ENCODE measurements around the gene CDKAL1.

CDKAL1 gene

DNA sequence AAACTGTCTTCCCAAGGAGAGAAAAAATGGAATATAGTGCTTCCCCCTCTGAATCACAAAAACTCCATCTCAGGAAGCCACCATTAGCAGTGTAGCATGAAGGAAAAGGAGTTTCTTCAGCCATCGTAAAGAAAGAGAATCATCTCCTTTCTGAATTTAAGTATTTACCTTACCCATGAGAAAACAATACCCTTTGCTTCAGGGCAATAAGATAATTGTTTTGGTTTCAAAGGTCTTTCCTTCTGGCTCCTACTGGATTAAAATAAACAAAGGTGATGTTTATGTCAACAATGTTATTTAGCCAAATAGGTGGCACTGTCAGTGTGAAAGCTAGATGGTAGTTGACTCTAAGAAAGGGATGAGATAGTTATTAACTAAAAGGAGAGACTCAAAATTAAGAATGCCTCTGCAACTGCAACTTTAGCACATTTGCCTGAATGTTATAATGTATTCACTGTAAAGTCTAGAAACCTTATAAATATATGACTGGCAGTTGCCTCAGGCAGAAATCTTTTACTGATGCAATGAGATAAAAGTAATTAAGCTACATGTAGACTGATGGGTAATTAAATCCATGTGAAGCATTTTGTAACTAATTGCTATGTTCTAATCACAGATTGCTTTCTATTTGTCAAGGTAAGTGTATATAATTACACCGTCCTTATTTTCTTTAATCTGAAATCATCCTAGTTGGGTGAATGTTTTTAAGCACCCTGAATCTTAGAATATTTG, 399.0 kb downstream of the CDKAL1 start:
- DNase-seq: no peak

DNA sequence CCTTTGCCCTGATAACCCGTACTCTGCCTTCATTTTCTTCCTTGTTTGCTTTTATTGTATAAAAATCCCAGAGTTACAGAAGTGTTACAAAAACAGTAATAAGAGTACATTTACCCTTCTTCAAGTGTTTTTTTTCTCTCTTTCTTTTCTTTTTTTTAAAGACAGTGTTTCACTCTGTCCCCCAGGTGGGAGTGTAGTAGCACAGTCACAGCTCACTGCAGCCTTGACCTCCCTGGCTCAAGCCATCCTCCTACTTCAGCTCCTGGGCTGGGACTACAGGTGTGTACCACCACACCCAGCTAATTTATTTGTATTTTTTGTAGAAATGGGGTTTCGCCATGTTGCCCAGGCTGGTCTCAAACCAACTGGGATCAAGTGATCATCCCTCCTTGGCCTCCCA, 402.7 kb downstream of the CDKAL1 start:
- no peak for DNase-seq

DNA sequence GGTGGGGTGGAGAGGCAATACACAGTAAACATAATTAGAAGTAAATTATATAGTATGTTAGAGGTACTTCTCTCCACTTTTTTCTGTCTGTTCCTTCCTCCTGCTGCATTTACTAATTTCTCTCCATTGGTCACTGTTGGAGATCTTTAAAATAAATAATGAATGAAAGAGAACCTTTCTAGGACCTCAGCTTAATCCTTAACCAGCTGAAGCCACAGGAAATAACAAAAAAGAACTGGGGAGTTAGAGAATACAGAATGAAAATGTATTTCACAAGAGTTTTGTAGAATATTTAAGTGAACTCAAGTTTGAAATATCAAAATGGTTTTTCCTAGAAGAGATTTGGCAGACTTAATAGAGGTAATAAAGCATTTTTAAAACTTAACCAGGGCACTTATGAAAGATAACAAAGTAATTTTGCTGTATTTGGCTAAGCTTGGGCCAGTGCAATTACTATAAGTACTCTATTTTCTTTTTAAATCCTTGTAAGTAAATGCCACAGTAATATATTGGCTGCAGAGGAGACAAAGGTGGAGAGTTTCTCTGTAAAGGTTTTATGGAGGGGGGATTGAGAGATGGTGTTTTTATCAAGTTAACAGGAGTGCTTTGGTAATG, 405.0 kb downstream of the CDKAL1 start:
- DNase-seq: no peak

DNA sequence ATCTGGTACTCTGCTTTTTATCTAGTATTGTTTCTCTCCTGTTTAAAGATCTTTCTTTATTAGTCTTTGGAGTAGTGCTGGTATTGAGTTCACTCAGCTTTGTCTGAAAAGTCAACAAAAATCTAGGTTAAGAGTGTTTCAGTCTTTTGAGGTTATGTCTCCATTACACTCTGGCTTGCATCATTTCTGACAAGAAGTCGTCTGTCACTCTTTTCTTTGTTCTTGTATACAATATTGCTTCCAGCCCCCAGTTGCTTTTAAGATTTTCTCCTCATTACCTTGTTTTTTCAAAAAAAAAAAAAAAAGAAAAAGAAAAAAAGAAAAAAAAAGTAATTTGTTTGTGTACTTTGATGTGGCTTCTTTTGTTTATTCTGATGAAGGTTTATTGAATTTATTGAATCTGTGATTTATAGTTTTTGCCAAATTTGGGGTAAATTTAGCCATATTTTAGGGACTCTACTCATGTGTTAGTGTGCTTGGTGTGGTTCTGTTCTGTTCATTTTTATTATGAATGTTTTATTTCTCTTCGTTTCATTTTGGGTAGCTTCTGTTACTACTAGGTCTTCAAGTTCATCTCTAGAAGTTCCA, 408.9 kb downstream of the CDKAL1 start:
- no peak for DNase-seq

DNA sequence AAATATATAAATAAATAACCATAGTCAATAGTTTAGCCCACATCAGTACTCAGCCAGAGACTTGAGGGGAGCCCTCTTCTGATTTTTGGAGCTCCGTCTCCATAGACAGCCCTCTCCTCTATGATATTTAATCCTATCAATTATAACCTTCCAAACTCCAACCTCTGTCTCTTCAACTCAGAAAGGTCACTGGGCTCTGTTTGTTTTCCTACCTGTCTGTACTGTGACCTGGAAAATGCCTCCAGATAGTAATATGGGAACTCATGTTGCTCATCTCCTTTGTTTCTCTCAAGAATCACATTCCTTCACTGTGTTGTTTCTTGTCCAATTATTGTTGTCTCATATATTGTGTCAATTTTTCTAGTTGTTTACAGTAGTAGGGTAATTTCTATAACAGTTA, 409.7 kb downstream of the CDKAL1 start:
- no peak for DNase-seq

DNA sequence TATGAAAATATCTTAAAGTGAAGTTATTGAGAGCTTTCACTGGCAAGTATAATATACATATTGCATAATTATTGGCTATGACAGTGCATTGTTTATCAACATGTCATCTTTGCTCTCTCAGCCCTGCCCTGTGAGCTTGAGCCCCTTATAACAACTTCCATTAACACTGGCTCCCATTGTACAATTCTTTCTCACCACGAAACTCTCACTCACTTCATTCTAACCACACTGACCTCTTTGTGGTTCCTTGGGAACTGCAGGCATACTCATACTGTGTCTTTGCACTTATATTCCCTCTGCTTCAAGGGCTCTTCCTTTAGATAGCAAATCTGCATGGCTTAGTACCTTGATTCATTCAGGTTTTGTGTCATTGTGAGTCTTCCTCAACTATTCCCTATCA, 411.8 kb downstream of the CDKAL1 start:
- no peak for DNase-seq

DNA sequence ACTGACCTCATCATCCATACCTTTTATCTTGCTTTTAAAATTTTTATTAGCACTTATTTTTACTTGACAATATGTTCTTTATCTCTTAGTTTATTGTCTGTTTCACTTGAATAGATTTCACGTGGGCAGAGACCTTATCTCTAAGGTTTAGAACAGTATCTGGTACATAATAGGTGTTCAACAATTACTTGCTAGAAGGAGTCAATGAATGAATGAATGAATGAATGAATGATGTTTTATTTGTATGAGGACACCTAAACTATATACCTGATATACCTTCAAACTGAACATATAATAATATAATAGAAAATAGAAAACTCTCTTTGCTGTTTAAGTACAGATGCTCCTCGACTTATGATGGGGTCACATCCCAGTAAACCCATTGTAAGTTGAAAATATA, 412.6 kb downstream of the CDKAL1 start:
- no peak for DNase-seq

DNA sequence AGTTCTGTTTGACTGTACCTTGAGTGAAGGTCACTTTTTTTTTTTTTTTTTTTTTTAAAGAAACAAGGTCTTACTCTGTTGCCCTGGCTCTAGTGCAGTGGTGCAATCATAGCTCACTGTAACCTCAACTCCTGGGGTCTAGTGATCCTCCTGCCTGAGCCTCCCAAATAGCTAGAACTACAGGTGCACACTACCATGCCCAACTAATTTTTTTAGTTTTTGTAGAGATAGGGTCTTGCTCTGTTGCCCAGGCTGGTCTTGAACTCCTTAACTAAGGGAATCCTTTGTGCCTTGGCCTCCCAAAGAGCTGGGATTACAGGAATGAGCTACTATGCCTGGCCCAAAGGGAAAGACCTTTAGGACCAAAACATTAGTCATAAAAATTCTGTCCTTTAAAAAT, 413.7 kb downstream of the CDKAL1 start:
- DNase-seq: no peak

DNA sequence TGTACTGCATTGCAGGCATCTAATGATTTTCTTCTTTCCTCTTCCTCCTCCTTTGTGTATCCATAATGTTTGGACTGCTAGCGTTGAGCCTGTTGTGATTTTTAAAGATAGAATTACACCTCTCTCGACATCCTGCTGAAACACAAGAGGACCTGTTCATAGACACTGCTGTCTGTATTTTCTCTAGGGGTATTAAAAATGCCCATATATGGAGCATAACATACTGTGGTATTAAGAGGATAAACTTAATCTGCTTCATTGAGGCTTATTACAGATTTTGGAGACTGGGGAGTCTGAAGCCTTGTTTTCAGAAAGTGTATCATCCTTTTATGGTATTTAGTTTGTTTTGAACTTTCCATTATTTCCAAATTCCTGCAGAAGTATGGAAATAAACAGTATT, 414.3 kb downstream of the CDKAL1 start:
- DNase-seq: no peak

DNA sequence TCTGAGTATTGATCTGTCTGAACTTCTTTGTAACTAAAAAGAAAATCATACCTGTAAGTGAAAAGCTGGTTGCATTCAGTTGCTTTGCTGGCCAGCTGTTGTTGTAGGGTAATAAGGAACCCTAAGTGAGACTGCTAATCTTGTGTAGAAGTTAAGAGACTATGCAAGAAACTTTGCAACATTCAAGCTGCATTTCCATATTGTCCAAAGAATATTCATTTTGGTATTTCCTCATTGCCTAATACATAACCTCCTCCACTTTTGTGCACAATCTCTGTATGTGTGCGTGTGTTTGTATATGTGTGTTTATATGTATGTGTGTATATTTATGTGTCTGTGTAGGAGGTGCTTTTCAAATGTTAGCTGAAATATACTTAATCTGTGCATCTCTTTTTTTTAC, 414.9 kb downstream of the CDKAL1 start:
- DNase-seq: no peak

DNA sequence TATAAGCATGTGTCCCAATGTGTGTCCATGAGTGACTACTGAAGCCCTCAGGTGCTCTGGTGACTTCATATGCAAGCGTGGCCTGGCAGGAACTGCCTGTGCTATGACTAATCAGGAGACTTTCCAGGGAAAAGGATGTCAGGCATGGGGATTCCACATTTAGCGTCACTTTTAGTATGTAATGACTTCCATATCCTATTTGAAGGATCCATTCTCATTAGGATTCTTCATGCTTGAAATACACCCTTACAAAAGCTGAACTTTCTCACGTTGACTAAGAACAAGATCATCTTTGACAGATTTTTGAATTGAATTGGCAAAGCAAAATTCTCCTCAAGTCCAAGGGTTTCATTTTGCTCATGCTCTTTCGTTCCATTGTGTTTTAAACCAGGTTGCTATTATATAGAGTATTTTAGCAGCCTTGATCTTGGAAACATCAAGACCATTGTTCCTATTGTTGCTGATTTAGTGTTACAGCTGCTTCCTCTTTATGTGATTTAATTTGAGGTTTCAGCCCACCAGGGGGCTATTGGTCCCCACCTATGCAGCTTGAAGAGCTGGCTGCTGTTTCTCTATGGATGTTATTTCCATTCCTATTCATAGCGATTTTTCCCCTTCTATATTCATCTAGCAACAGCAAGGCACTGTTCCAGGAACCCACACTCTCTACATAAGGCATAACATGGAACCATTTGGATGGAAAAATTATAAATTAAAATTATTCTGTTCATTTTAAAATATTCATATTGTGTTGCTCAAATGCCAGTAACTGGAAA, 418.6 kb downstream of the CDKAL1 start:
- no peak for DNase-seq

DNA sequence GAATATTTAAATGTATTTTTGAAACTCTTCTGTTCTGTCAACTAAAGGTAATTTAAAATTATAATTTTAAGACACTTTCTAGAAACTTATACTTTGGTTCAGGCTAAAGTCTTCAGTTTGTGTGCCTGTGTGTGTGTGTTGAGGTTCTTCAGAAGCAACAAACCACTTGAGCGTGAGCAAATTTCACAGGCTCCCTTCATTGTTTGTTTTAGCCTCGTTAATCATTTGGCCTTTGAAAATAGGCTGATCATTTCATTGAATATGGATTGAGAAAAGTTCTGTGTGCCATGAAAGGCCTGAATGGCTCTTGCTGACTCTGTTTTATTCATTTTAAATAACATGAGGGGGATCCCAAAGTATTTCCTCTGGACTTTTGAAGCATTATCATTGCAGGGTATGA, 420.1 kb downstream of the CDKAL1 start:
- no peak for DNase-seq

DNA sequence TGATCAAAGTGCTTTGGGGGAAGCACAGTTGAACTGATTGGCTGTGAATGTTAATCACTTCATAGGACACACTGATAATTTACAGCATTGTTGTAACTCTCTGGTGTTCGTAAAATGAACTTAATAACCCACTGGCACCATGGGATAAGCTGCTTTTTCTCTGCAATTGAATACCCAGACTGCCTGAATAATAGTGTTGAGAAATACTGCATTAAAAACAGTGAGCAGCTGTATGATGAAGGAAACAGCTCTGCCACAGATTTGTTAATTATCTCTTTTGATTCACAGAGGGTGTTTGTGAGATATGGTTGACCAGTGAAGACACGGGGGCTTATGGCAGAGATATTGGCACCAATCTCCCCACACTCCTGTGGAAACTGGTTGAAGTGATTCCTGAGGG, 420.9 kb downstream of the CDKAL1 start:
- DNase-seq: no peak

DNA sequence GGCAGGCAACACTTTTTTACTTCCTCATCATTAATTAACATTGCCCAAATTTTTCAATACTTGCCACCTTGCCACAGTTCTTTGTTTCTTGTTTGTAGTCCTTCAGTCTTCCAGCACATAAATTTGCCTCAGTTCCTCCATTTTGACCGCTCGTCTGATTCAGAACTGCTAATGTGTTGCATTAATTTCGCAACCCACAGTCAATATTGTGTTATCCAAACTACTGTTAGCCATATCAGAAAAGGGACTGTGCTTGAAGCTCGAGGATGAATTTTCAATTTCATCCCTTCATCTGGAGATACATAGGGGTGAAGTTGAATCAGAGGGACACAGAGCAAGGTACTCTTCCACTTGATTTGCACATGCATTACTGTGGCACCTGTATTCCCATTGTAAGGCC, 421.5 kb downstream of the CDKAL1 start:
- no peak for DNase-seq

DNA sequence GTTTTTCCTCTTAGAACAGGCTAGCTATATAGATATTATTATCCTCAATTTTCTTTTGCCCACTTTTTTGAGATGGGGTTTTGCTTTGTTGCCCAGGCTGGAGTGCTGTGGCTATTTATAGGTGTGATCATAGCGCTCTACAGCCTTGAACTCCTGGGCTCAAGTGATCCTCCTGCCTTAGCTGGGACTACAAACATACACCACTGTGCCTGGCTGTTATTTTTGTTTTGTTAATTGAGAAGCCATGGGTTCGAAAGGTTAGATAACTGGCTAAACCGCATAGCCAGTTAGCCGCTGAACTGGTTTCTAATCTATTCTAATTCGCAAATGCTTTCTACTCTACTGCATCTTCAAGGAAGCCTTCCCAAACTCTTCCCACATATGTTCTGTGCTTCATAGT, 425.8 kb downstream of the CDKAL1 start:
- DNase-seq: no peak

DNA sequence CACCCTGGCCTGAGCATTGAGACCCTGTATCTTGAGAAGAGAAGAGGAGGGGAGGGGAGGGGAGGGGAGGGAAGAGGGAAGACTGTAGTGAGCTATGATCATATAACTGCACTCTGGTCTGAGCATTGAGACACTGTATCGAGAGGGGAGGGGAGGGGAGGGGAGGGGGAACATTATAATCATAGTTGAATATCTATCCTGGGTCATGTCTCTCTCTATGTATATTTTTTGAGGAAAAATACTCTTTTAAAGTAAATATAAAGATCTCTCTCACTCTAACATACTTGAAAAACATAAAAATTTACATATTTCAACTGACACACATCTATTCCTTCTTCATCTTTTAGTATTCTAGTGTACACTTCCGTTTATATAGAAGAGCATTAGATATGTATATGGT, 431.0 kb downstream of the CDKAL1 start:
- DNase-seq: no peak

DNA sequence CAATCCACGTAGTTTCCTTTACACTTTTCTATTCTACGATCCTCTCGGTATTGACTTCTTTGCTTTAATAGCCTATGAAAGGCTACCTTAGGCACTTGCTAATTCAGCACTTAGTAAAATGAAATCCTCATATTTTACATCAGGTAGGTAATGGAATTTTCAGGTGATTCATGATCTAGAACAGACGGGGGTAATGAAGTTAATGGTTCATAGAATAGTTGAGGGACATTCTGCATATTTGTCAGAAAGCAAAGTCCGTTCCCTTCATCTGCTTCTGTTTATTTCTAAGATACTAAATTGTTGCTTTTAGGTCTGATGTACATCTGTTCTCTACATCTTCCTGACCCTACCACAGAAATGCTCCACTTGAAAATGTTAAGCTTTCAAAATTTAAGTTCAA, 431.7 kb downstream of the CDKAL1 start:
- DNase-seq: no peak

DNA sequence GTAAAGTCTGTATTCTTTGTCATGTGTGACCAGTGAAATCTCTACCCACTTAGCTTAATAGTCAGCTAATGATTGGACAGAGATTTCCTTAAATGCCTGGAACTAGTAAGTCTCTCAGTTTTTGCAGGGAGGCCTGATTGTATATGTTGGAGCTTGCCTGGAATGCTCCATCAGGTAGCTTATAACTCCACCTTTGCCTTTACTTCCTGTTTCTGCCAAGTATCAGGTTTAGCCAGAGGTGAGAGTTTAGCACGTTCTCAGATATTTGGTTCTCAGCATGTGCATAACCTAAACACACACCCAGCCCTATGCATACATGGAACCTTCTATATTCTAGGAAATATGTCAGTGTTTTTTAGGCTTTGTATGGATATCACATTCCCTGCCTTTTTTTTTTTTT, 435.3 kb downstream of the CDKAL1 start:
- no peak for DNase-seq

DNA sequence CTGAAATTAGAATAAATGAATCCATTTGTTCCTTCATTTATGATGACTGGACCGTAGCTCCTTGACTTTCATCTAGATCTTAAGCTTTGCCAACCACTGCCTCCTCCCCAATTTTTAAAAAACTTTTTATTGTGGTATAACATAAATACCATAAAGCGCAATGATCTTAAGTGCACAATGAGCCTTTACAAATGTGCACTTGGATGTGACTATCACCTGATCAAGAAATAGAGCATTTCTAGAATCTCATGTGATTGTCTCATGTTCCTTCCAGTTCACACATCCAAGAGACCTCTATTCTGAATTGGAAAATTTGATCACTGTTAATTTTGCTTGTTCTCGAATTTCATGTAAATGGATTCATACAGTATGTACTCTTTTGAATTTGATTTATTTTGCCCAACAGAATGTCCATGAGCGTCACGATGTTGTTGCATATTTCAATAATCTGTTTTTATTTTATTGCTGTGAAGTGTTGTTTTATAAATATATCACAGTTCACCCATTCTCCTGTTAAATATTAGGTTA, 442.2 kb downstream of the CDKAL1 start:
- DNase-seq: no peak

DNA sequence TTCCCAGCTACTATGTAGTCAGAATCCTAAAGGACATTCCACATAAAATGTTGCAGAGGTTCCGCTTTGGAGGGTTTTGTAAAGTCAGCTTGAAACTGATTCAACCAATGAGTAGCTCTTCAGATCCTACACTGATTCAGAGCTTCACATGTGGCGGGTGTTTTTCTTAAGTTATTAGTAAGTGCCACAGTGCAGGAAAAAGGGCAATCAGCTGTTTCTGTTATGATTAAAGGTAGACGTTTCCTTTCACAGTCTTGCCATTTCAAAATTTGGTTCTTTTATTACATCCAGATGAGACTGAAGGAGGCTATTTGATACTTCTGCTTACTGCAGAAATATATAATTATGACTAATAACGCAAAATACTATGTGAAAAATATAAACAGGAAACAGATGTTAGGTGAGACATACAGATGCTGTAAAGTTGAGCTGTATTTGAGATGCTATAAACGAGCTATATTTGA, 443.9 kb downstream of the CDKAL1 start:
- DNase-seq: no peak

DNA sequence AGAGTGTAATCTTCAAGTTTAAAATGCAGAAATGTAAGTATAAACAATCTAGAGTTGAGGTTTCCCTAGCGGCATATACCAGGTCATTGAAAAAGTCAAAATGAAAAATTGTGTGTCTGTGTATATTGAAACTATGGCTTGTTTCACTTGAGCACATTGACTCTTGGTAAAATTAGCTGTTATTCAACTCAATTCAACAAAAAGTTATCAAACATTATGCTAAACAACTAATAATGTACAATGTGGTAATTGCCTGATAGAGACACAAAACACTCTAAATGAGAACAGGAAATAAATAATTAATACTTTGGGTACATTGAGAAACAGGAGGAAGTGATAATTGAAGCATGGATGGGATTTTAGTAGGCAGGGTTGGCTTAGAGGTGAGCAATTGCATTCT, 444.8 kb downstream of the CDKAL1 start:
- no peak for DNase-seq

DNA sequence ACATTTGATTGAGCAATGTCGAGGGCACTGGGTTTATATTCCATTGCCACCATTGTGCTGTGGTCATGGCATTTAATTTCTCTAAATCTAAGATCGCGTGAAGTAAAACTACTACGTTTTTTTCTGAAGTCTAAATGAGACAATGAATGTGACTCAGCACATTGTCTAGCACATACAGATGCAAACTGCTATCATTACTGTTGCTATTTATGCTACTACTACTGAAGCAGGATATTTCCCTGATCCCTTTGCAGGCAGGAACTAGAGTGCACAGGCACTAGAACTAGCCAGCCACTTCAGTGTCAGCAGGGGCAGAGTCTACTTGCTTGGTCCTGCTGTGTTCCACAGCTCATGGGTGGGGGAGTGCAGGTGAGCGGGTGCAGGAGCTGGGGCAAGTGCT, 449.7 kb downstream of the CDKAL1 start:
- DNase-seq: no peak

DNA sequence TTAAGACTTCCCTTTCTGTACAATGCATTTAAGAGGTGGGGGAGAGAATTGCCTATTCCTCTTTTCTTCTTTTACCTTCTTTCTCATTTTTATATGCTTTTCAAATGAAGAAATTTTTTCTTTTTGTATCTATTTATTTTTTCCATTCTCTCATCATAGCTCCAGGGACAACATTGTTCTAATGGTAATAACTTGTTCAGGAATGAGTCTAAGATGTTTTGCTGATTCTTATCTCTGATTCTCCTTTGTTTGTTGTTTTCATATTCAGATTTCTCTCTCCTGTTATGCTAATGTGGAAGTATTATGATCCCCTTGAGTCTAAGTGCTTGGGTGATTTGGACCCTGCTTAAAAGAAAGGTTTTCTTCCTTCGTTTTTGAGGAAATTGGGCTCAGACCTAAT, 451.6 kb downstream of the CDKAL1 start:
- no peak for DNase-seq

DNA sequence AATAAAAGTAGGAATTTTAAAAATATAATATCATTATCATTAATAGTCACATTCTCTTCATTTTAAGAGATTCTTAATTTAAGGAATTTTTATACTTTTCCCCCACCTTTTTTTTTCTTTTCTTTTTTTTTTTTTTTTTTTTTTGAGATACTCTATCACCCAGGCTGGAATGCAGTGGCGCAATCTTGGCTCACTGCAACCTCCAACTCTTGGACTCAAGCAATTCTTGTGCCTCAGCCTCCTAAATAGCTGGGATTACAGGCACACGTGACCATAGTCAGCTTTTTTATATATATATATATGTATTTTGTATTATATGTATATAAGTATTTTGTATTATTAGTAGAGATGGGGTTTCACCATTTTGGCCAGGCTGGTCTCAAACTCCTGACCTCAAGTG, 457.7 kb downstream of the CDKAL1 start:
- no peak for DNase-seq
